Measurements from ENCODE around the gene C5AR1.

DNA sequence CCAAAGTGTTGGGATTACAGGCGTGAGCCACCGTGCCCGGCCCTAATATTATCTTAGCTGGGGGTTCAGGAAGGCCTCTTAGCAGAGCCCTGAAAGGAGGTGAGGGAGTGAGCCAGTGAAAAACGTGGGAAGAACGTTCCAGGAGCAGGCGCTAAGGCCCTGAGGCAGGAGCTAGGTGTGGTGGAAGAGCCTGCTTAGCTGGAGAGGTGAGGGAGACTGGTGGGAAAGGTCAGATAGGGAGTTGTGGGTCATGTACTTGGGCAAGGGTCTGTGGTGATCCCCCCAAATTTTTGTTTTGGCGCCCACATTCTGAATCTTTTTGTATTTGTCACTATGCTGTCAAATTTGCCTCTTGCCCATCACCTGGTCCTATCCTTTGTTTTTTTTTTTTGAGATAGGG, 40.1 kb upstream of the C5AR1 start:
- no peak for TF ChIP-seq CTCF (conservative IDR thresholded peaks at IDR 0.05; ENCODE audit: low read length)
- TF ChIP-seq EZH2phosphoT487 (IDR thresholded peaks at IDR 0.05; ENCODE audit: borderline replicate concordance, low read depth, low read length), result no peak
